Measurements from ENCODE around the gene ZNF222.

- TF ChIP-seq CTCF (IDR thresholded peaks at IDR 0.05; ENCODE audit: low read depth, low read length), result no peak
- no peak for TF ChIP-seq EZH2phosphoT487 (IDR thresholded peaks at IDR 0.05; ENCODE audit: low read depth)
These were observed 40.5 kb upstream of the ZNF222 start for GRCh38 chr19:43984687-43985000.

Data from OCI-LY3 (cell line).